Dermis blood vessel endothelial cell (primary cell): ENCODE results near the gene SCLY. TPM values are rescaled to one million over a fixed set of nuclear protein-coding genes. Genes with fewer than 3 reads are reported as not detected.
"Not testable (repeated sequence)": the region's sequence is repeated elsewhere in the genome, so short reads cannot be mapped to it uniquely, and the experiment has no call there.

Source experiments
- DNase-seq: peaks from one replicate; pipeline ENCODE4 v3.0.0; 2010
- total RNA-seq: library from RNA; depleted of rRNA; stranded (reverse); fragments of >200 nt; gene quantifications from 2 replicates; pipeline ENCODE4 v1.2.3, GENCODE V29; 2014

Gene SCLY
- total RNA-seq, 1 donor from 2014 or later: 15.1 TPM

DNA sequence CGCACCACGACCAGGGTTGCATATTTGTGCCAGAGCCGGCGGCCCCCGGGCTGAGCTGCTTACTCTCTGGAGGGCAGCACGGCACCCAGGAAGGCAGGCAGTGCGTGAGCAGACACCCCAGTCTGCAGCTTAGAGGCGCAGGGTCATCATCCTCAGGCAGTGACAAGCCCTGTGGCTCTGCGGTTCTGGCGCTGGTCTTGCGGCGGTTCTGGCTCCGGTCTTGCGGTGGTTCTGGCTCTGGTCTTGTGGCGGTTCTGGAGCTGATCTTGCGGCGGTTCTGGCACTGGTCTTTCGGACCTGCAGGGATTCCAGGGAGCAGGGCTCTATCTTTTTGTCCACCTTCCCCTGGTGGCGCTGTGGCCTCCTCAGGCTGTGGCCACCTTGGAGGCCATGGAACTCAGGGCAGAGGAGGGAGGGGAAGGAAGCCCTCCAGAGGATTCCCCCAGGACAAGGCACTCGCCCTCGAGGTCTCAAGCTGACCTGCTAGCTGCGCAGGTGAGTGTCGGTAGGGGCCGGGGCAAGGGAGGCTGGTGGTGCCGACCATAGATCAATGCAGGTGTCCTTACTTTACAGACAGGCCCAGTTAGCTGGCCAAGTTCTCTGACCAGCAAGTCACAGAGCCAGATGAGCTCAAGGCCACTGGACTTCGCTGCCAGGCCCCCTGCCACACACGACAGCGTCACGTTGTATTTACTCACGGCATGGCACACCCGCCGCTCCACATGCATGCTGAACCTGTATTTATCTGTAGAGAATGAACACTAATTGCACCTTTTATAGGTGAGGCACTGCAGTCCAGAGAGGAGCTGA is 54.3 kb downstream of the SCLY start:
- DNase-seq: no peak

DNA sequence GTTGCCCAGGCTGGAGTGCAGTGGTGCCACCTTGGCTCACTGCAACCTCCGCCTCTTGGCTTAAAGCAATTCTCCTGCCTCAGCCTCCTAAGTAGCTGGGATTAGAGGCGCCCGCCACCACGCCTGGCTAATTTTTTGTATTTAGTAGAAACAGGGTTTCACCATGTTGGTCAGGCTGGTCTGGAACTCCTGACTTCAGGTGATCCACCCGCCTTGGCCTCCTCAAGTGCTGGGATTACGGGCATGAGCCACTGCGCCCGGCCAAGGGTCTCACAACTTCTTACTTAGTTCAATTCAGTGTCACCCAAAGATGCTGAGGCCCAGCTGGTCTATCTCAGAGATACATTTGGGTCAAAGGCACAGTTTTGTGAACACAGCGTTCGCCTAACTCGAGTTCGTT is 54.9 kb downstream of the SCLY start:
- DNase-seq: not testable (repeated sequence)

DNA sequence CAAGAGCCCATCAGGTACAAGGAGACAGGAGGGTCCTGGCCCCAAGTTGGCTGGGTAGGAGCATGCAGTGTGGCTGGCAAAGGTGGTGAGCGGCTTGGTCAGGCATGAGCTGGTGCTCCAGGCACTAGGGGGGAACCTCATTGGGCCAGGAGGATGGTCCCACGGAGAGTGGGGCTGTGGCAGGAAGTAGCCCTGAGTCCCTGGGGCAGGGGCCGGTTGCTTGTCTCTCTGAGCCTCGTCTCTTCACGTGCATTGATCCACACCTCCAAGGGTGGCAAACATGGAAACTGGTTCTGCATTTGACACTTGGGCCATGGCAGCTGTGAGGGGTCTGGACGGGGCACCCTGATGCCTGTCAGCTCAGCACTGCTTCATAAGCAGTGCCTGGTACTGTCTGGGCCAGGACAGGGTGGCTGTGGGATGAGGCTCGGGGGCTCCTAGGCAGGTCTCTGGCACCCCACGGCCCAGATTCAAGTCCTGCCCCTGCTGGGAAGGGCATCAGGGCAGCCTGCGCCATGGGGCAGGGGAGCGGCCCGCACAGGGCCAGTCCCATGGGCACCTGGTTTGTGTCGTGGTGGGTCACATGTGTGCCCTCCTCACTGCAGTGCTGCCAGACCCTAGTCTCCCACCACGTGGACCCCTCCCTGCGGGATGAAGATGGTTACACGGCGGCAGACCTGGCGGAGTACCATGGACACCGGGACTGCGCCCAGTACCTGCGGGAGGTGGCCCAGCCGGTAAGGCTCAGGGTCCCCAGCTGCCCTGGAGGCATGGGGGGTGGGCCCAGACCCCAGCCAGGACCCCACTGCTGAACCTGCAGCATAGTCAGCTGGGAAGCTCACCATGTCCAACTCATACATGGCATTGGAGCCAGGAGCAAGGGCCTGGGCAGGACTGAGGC is 55.7 kb downstream of the SCLY start:
- DNase-seq: no peak

DNA sequence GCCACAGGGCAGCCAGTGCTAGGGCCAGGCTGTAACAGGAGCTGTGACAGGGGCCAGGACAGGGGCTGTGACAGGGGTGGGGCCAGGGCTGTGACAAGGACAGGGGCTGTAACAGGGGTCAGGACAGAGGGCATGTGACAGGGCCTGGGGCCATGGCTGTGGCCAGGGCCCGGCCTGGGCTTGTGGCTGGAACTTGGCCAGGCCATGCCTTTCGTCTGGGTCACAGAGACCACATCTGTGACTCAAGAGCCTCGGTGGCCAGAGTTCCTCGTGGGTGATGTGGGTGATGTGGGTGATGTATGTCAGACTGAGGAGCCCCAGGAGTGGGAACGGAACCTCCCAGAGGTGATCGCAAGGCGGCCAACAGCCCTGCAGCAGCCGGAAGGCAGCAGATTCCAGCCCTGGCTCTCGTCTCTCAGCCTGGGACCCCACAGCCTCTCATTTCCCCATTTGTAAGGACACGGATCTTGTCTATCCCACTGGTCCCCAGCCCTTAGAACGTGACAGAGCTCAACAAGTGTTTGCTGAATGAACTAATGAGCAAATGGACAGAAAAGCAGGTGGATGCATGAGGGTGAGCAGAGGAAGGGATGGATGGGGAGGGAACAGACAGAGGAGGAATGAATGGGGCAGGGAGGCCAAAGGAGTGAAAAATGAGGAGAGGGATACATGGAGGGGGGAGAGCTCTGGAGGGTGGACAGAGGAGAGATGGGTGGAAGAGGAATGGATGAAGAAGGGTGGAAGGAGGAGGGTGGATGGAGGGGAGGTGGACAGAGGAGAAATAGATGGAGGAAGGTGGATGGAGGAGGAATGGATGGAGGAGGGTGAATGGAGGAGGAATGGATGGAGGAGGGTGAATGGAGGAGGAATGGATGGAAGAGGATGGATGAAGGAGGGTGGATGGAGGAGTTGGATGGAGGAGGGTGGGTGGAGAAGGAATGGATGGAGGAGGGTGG is 56.7 kb downstream of the SCLY start:
- no peak for DNase-seq

DNA sequence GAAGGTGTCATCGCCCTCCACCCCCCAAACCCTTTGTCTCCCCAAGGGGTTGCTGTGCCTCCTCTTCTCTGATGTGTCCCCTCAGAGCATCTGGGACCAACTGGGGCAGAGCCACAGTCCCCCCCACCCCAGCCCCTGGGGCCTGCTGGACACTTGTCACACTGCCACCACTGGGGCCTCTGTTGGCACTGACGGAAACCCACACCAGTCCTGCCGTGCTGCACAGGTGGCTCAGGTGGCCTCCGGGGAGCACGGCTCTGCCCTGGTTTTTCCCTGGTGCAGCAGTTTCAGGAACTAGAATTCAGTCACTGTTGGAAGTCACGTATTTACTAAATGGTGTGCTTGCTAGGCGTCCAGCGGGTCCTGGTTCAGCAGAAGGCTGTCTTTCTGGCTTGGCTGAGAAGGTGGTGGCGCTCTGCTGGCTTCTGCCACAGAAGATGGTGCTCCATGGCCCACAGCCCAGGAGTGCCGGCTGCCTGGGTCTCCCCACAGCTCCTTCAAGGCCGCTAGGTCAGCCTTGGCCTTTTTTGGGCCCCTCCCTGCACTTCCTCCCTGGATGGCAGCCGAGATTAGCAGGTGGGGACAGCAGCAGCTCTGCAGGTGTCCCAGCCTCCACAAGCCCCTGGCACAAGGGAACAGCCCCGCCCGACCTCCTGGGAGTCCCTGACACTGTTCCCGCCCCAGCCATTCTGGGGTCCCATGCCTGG is 59.1 kb downstream of the SCLY start:
- no peak for DNase-seq

DNA sequence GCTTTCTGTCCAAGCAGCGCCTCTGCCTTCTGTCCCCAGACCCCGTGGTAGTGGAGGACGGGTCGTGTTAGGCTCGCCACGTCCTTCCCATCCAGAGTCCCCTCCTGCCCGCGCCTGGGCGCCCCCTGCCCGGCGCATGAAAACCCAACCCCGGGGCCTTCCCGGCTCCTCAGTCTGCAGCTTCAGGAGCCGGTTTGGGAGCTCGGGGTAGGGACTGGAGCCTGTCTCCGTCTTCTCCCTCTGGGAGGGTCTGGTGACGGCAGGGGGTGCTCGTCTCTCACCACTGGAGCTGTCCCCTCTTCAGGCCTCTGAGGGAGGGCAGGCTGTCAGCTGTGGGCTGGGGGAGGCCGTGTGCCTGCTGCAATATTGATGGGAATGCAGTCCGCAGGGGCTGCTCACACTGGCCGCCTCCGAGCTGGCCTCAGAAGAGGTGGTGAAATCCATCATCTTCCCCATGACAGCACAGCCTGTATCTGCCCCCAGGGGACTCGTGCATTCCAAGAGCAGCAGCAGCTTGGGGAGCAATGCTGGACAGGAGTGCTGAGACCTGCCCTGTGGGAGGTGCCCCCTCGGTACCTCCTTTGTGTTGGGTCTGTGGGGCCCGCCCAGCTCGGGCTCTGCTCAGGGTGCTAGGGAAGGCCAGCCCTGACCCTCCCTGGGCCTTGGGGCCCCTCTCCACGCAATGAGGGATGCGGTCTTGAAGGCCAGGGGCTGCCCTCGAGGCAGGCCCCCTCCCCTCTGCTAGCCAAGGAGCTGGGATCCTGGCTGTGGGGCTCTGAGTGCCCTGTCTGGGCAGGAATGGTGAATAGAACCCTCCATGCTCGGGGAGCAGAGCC is 59.9 kb downstream of the SCLY start:
- DNase-seq: no peak

DNA sequence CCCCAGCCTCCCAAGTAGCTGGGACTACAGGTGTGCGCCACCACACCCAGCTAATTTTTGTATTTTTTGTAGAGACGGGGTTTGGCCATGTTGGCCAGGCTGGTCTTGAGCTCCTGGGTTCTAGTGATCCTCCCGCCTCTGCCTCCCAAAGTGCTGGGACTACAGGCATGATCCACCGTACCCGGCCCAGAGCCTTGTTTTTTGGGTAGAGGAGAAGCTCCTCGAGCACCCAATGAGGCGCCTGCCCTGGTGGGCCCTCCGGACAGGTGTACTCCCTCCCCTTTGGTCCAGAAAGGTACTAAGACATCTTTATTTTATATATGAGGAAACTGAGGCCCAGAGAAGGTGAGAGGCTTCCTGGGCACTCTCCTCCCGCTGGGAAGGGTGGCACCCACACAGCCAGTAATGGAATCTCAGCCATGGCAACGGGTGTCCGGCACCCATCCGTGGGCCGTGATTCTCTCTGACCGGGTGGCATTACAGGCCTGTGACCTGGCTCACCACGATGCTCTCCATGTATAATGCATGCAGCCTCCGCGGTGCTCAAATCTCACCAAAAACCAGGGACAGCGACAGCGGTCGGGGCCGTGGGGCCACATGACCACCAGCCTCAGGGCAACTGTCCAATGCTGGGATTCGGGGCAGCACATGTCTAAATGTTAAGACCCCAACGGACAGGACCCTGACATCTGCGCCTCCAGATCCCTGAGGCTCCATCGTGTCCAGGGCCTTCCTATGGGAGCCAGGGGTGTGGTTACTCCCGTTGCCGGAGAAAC is 60.9 kb downstream of the SCLY start:
- no peak for DNase-seq

DNA sequence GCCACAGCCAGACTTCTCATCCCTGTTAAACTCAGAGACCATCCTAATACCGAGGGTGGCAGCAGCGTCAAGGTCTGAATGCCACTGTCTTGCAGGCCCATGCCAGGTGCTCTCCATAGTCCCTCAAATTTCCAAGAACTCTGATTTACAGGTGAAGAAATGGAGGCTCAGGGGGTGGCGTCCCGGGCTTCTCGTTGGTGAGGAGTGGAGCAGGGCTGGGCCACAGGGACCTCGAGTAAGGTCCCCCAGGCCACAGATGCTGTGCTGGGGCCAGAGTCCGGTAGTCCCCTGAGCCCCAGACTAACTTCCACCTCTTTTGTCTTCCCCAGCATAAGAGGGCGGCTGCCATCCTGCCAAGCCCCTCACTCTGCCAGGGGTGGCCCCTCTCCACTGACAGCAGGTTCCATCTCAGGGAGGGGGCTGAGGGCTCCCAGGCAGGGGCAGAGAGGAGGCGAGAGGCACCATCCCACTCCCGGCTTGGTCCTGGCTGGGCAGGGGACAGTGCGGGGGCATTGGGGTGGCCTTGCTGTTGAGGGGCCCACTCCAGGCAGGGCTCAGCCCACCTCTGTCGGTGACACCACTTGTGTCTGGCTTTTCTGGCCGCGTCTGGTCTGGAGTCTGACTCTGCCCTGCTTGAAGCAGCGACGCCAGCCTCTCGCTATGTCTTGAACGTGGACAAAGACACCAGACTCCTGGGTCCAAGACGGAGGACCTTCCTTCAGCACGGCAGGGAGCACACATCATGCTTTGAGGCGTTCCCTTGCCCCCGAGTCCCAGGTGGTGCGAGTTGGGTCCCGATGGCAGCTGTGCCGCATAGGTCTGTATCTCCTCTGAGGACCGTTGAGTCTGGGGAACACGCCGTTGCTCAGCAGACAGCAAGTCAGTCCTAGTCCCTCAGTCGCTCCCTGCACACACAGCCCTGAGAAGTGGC is 61.8 kb downstream of the SCLY start:
- no peak for DNase-seq

DNA sequence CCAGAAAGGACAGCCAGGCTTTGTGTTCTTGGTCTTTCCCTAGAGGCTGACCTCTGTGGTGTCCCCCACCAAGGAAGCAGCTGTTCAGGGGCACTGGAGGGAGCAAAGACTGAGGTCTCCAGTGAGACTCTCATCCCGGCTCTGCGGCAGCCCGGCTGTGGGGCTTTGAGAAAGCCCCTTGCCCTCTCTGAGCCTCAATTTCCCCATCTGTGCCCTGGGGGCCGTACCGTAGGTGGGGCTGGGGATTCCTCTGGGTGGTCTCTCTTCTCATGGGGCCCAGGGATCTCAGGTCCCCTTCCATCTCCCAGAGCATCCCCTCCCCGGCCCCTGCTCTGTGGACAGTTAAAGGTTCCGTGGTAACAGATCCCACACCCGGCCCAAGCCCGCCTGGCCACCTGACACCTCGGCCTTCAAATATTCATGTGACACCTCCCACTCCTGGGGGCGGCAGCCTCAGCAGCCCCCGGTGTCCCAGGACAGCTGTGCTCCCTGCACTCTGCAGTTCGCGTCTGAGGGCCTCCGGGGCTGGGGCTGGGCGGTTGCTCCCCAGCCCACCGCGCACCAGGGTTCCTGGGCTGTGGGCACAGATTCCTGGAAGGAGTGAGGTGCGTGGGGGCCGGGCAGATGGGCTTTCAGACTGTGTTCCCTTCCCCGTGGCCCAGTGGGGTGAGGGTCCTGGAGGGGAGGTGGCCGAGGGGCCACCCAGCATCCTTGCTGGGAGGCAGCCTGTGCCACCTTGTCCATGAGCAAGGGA is 62.6 kb downstream of the SCLY start:
- no peak for DNase-seq

DNA sequence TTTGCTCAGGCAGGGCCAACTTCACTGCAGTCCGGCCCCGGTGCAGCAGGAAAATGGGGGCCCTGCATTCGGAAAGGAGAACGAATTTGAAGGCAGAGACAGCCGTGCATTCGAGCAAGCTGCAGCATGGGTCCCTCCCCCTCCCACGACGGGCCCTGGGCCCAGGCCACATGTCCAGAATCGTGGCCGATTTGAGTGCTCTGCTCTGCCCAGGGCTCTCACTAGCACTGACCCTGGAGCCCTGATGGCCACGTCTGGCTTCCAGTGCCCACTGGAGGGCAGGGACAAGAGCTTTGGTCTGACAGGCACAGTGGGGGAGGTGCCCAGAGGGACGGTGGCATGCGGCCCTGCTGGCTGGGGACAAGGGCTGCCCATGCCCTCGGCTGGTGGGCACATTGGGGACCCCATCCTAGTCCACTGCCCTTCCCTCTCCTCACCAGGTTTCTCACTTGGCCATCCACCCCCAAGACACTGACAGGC is 63.2 kb downstream of the SCLY start:
- DNase-seq: no peak

DNA sequence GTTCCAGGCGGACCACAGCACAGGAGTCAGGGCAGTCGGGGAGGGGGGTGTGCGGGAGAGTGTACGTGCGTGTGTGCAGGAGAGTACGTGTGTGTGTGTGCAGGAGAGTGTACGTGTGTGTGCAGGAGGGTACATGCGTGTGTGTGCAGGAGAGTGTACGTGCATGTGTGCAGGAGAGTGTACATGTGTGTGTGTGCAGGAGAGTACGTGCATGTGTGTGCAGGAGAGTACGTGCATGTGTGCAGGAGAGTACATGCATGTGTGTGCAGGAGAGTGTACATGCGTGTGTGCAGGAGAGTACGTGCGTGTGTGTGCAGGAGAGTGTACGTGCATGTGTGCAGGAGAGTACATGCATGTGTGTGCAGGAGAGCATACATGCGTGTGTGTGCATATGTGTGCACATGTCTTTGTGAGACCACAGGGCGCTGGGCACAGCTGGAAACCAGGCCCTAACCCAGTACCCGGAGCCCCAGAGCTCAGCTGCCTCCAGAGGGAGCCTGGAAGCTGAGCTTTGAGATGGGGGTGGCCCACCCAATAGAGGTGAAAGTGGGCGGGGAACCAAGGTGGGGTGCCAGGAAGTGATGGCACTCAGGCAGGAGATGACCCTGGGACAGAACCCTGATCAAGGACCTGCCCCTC is 63.8 kb downstream of the SCLY start:
- DNase-seq: no peak

DNA sequence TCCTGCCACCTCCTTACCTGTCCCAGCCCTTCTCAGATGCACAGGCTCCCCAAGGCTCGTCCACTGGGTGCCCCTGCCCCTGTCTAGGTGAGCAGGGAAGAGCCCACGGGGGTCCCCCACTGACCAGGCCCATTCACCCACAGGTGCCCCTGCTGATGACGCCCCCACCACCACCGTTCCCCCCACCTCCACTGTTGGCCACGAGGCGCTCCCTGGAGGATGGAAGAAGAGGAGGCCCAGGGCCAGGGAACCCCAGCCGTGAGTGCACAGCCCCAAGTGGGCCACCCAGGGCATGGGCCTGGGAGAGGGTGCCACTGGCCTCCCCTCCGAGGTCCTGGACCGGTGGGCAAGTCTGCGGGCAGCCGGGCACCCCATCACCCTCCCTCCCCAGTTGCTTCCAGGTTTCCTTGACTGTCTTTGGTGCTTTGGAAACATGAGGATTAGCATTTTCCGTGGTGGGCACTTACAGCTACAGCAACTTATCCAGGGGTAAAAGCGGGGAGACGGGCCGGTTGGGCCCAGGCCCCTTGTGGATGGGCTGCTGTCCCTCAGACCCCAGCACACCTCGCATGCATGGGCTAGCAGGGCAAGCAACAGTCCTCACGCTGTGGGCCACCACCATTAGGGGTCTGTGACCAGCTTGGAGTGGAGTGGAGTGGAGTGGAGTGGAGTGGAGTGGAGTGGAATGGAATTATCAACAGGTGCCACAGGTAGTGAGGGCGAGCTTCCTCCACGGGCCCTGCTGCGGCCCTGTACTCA is 64.5 kb downstream of the SCLY start:
- DNase-seq: no peak

DNA sequence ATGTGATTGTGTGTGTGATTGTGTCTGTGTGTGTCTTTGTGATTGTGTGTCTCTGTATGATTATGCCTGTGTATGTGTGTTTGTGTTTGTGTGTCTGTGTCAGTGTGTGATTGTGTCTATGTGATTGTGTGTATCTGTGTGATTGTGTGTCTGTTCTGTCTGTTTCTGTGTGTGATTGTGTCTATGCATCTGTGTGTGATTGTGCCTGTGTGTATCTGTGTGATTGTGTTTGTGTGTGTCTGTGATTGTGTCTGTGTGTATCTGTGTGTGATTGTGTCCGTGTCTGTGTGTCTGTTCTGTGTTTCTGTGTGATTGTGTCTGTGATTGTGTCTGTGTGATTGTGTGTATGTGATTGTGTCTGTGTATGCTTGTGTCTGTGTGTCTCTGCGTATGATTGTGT is 65.5 kb downstream of the SCLY start:
- no peak for DNase-seq

DNA sequence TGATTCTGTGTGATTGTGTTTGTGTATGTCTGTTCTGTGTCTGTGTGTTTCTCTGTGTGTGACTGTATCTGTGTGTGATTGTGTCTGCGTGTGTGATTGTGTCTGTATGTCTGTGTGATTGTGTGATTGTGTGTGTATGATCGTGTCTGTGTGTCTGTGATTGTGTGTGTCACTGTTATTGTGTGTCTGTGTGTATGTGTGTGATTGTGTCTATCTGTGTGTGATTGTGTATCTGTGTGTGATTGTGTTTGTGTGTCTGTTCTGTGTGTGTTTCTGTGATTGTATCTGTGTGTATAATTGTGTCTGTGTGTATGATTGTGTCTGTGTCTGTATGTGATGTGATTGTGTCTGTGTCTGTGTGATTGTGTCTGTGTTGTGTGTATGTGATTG is 66.0 kb downstream of the SCLY start:
- no peak for DNase-seq

DNA sequence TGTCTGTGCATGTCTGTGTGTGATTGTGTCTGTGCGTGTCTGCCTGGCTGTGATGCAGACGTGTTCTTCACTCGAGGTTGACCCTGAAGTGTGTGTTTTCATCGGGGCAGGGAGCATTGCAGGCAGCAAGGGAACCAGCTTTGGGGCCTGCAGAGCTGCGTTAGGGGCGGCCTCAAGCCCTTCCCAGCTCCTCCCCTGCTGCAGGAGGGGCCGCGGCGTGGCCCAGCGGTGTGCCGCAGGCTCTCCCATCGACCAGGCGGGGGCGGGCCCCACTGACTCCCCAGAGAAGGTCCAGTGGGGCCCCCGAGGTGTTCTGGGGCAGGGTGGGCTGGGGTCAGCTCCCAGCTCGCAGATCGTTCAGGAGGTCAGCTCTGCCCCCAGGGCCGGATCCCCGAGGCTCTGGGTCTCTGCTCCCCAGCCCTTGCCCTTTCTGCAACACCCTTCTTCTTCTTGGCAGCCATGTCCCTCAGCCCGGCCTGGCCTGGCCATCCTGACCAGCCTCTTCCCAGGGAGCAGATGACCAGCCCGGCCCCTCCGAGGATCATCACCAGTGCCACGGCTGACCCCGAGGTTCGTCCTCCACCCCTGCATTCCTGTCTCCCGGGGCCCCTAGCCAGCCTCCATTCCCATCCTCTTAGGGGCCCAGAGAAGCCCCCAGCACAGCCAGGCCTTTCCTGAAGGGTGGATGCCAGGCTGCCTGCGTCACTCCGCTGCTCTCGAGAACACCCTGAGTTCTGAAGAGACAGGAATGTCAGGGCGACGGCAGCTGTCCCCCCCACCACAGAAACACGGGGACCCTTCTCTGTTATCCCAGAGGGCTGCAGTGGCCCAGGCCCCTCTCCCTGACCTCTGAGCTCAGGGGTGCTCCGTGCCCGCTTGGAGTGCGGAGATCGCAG is 66.6 kb downstream of the SCLY start:
- peak; percentile 13 for DNase-seq

DNA sequence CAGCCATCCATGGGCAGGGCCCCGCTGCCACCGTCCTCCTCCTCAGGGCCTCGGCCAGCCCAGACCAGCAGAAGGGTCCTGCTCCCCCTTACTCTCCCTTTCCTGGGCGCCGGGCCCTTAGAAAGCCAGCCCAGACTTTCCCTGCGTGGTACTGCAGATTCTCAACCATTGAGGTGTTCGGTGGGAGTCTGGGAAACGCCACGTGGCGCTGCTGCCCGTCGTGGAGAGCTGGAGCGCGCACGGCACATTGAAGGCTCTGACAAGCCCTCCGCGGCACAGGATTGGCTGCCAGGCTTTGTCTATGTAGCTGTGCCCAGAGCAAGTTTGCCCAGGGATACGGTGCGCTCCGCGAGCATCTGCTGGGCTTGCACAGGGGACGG is 67.2 kb downstream of the SCLY start:
- no peak for DNase-seq
